Measurements from ENCODE around the gene CEP126.

CEP126 gene

DNA sequence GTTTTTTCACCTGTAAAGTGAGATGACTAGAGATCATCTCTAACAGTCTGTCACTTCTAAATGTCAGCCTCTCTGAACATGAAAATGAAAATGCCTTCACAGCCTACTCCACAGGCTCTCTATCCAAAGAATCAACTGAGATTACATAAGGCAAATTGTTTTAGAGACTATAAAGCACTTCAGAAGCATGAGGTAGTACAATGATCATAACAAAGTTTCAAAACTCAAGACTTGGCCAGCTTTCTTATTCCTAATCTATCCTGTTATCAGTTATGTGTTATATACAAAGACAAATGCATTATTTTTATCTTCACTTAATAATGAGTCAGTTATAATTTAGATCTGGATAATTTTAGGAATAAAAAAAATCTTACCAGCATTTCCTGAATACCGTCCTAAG lies 20.3 kb upstream of the CEP126 start:
- H3K27ac ChIP-seq (replicated peaks), result no peak overlapping the region
- no peak overlapping the region for H3K4me3 ChIP-seq (replicated peaks; ENCODE audit: insufficient read depth, low read length)
- no peaks in the 10 kb centered on the region for H3K27me3 ChIP-seq (ENCODE audit: insufficient read depth, poor library complexity, severe bottlenecking)
- no peak for DNase-seq (ENCODE audit: low read depth in 1 of 2, low spot score in 1 of 2)
- TF ChIP-seq, protein P1, sequence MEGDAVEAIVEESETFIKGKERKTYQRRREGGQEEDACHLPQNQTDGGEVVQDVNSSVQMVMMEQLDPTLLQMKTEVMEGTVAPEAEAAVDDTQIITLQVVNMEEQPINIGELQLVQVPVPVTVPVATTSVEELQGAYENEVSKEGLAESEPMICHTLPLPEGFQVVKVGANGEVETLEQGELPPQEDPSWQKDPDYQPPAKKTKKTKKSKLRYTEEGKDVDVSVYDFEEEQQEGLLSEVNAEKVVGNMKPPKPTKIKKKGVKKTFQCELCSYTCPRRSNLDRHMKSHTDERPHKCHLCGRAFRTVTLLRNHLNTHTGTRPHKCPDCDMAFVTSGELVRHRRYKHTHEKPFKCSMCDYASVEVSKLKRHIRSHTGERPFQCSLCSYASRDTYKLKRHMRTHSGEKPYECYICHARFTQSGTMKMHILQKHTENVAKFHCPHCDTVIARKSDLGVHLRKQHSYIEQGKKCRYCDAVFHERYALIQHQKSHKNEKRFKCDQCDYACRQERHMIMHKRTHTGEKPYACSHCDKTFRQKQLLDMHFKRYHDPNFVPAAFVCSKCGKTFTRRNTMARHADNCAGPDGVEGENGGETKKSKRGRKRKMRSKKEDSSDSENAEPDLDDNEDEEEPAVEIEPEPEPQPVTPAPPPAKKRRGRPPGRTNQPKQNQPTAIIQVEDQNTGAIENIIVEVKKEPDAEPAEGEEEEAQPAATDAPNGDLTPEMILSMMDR (IDR thresholded peaks at IDR 0.05; ENCODE audit: insufficient read depth, low read length), result no peak
- no peak for TF ChIP-seq SPI1 (IDR thresholded peaks at IDR 0.05; ENCODE audit: borderline replicate concordance, low read depth)
- TF ChIP-seq GABPA (IDR thresholded peaks at IDR 0.05; ENCODE audit: low read depth), result no peak

GRCh38 chr11:101907815-101908214 lies 7.0 kb upstream of the CEP126 start:
- no peak overlapping the region for H3K4me3 ChIP-seq (replicated peaks; ENCODE audit: insufficient read depth, low read length)
- DNase-seq (ENCODE audit: low read depth in 1 of 2, low spot score in 1 of 2), result no peak
- TF ChIP-seq POLR2AphosphoS5 (IDR thresholded peaks at IDR 0.05; ENCODE audit: low read depth) (no peak), SPI1 (IDR thresholded peaks at IDR 0.05; ENCODE audit: borderline replicate concordance, low read depth) (no peak), GABPA (IDR thresholded peaks at IDR 0.05; ENCODE audit: low read depth) (no peak)
- TF ChIP-seq, protein P2, sequence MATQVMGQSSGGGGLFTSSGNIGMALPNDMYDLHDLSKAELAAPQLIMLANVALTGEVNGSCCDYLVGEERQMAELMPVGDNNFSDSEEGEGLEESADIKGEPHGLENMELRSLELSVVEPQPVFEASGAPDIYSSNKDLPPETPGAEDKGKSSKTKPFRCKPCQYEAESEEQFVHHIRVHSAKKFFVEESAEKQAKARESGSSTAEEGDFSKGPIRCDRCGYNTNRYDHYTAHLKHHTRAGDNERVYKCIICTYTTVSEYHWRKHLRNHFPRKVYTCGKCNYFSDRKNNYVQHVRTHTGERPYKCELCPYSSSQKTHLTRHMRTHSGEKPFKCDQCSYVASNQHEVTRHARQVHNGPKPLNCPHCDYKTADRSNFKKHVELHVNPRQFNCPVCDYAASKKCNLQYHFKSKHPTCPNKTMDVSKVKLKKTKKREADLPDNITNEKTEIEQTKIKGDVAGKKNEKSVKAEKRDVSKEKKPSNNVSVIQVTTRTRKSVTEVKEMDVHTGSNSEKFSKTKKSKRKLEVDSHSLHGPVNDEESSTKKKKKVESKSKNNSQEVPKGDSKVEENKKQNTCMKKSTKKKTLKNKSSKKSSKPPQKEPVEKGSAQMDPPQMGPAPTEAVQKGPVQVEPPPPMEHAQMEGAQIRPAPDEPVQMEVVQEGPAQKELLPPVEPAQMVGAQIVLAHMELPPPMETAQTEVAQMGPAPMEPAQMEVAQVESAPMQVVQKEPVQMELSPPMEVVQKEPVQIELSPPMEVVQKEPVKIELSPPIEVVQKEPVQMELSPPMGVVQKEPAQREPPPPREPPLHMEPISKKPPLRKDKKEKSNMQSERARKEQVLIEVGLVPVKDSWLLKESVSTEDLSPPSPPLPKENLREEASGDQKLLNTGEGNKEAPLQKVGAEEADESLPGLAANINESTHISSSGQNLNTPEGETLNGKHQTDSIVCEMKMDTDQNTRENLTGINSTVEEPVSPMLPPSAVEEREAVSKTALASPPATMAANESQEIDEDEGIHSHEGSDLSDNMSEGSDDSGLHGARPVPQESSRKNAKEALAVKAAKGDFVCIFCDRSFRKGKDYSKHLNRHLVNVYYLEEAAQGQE (IDR thresholded peaks at IDR 0.05; ENCODE audit: insufficient replicate concordance, low read depth), result no peak
- TF ChIP-seq, protein P1 (IDR thresholded peaks at IDR 0.05; ENCODE audit: insufficient read depth, low read length), result no peak
- no peaks in the 10 kb centered on the region for H3K27me3 ChIP-seq (ENCODE audit: insufficient read depth, poor library complexity, severe bottlenecking)
- no peak overlapping the region for H3K27ac ChIP-seq (replicated peaks)

- no peak for DNase-seq (ENCODE audit: low read depth in 1 of 2, low spot score in 1 of 2)
- TF ChIP-seq SPI1 (IDR thresholded peaks at IDR 0.05; ENCODE audit: borderline replicate concordance, low read depth) (no peak), GABPA (IDR thresholded peaks at IDR 0.05; ENCODE audit: low read depth) (no peak), POLR2AphosphoS5 (IDR thresholded peaks at IDR 0.05; ENCODE audit: low read depth) (no peak)
- TF ChIP-seq, protein P2 (IDR thresholded peaks at IDR 0.05; ENCODE audit: insufficient replicate concordance, low read depth), result no peak
- TF ChIP-seq, protein P1 (IDR thresholded peaks at IDR 0.05; ENCODE audit: insufficient read depth, low read length), result no peak
- Histone ChIP-seq H3K27ac (replicated peaks) (no peak overlapping the region), H3K4me3 (replicated peaks; ENCODE audit: insufficient read depth, low read length) (no peak overlapping the region), H3K27me3 (ENCODE audit: insufficient read depth, poor library complexity, severe bottlenecking) (no peaks in the 10 kb centered on the region)
Measured at GRCh38 chr11:101909087-101909486, 5.7 kb upstream of the CEP126 start.

- Histone ChIP-seq H3K4me3 (replicated peaks; ENCODE audit: insufficient read depth, low read length) (no peak overlapping the region), H3K27ac (replicated peaks) (no peak overlapping the region), H3K27me3 (ENCODE audit: insufficient read depth, poor library complexity, severe bottlenecking) (no peaks in the 10 kb centered on the region)
- no peak for DNase-seq (ENCODE audit: low read depth in 1 of 2, low spot score in 1 of 2)
- no peak for TF ChIP-seq POLR2AphosphoS5 (IDR thresholded peaks at IDR 0.05; ENCODE audit: low read depth)
- TF ChIP-seq, protein P1 (IDR thresholded peaks at IDR 0.05; ENCODE audit: insufficient read depth, low read length), result no peak
- no peak for TF ChIP-seq GABPA (IDR thresholded peaks at IDR 0.05; ENCODE audit: low read depth)
- TF ChIP-seq, protein P2 (IDR thresholded peaks at IDR 0.05; ENCODE audit: insufficient replicate concordance, low read depth), result no peak
- no peak for TF ChIP-seq SPI1 (IDR thresholded peaks at IDR 0.05; ENCODE audit: borderline replicate concordance, low read depth)
Measured at GRCh38 chr11:101912823-101913284, 2.0 kb upstream of the CEP126 start.

All from HL-60 (cell line).